ENCODE results near the gene TANGO2.

TANGO2 gene

GRCh38 chr22:20020533-20021195 is at the start of gene TANGO2:
TANGO2 (plus strand) TSS chr22:20021110; CDS start chr22:20036799, 15,689 bp downstream.
- peak; percentile 91 to 95 for DNase-seq

- no peak for DNase-seq
These were observed 49.4 kb upstream of the TANGO2 start for GRCh38 chr22:19971276-19972124.

GRCh38 chr22:19972251-19972650 is 48.7 kb upstream of the TANGO2 start:
- no peak for DNase-seq

GRCh38 chr22:19972652-19973550 is 48.0 kb upstream of the TANGO2 start:
- no peak for DNase-seq

GRCh38 chr22:19973551-19974267 is 47.2 kb upstream of the TANGO2 start:
- no peak for DNase-seq

GRCh38 chr22:19974268-19974861 is 46.5 kb upstream of the TANGO2 start:
- no peak for DNase-seq

GRCh38 chr22:19974935-19975706 is 45.8 kb upstream of the TANGO2 start:
- DNase-seq = no peak

- no peak for DNase-seq
These were observed 45.2 kb upstream of the TANGO2 start for GRCh38 chr22:19975707-19976035.

GRCh38 chr22:19976671-19977070 is 44.2 kb upstream of the TANGO2 start:
- no peak for DNase-seq

- no peak for DNase-seq
These were observed 43.3 kb upstream of the TANGO2 start for GRCh38 chr22:19977296-19978243.

GRCh38 chr22:19978748-19979147 is 42.2 kb upstream of the TANGO2 start:
- no peak for DNase-seq

- no peak for DNase-seq
These were observed 41.0 kb upstream of the TANGO2 start for GRCh38 chr22:19979712-19980493.

GRCh38 chr22:19980766-19981165 is 40.1 kb upstream of the TANGO2 start:
- no peak for DNase-seq

GRCh38 chr22:19981171-19981960 is 39.5 kb upstream of the TANGO2 start:
- DNase-seq = no peak

GRCh38 chr22:19981961-19982920 is 38.7 kb upstream of the TANGO2 start:
- DNase-seq = no peak

GRCh38 chr22:19982991-19983578 is 37.8 kb upstream of the TANGO2 start:
- DNase-seq = no peak

GRCh38 chr22:19983741-19984140 is 37.2 kb upstream of the TANGO2 start:
- no peak for DNase-seq

All from stimulated activated CD4-positive, alpha-beta T cell treated with anti-CD3 and anti-CD28 coated beads, Interleukin-2, amount 100 ng/mL, for 24 hours (primary cell).